NOMO-1 treated with dmso at 0.1 percent for 144 hours (cell line): ENCODE data around the gene ZFP62.

ENCODE experiments used
- DNase-seq: peaks from one replicate; lab custom pipeline; 2025; ENCODE audit not compliant: unreplicated experiment; lab: John Stamatoyannopoulos, UW

ZFP62 gene

GRCh38 chr5:180869587-180869986 is 8.5 kb upstream of the ZFP62 start:
- DNase-seq = no peak

- peak; percentile 28 for DNase-seq
These were observed 7.9 kb upstream of the ZFP62 start for GRCh38 chr5:180868960-180869359.

- DNase-seq = no peak
These were observed 5.9 kb upstream of the ZFP62 start for GRCh38 chr5:180866985-180867384.

GRCh38 chr5:180865981-180866695 is 5.1 kb upstream of the ZFP62 start:
- DNase-seq = no peak

DNA sequence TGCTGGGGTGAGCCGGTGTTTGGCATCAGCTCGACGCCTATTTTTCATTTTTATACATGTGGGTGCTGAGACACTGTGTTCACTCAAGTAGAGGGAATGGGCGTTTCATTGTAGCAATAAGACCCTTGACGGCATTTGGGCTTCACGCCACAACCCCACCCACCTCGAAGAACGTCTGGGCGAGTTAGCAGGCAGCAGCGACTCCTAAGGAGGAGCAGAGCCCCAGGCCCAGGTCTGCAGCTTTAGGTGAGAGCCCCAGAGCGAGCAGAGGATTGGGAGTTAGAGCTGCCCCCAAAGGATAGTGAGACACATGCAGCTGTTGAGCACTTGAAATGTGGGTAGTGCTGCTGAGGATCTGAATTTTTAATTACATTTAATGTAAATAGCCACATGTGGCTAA is 1.6 kb upstream of the ZFP62 start:
- no peak for DNase-seq

DNA sequence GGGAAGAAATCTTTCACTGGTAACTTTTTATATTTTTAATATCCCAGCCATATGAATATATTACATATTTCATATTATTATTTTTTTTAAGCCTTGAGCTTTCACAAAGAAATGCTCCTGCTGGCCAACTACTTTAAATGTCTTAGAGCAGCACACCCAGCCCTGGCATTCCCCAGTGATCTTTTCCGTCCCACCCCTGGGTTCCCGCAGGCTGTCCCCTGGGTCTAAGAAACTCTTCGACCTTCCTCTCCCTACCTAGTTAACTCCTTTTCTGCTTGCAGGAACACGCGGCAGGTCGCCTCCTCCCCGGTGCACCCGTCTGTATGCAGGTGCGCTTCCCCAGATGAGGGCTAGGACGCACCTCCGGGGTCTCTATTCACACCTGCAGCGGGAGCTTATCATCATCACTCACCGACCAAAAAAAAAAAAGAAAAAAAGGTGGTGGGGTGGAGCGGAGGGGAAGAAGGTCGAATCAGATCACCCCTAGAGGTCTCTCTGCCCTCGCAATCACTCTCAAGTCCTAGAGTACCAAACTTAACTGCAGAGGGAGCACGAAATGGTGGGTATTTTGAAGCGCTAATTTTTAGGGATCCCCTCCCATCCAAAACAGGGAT is 696 bp downstream of the ZFP62 start:
- peak; percentile 41 for DNase-seq

DNA sequence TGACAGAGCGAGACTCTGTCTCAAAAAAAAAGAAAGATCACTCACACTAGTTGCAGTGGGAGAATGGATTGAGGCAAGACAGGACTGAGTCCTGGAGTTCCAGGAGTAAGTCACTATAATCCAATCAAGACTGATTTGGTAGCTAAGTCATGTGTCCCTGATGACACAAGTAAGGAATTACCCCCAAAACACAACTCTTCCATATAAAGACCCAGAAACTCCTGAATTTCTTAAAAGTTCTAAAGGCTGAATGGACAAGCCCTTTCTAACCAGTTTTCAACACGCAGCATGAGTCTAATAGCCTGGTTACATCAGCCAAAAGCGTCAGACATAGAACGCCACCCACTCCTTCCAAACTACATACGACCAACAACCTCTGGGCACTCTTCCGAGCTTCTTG is 2.5 kb downstream of the ZFP62 start:
- DNase-seq = no peak

DNA sequence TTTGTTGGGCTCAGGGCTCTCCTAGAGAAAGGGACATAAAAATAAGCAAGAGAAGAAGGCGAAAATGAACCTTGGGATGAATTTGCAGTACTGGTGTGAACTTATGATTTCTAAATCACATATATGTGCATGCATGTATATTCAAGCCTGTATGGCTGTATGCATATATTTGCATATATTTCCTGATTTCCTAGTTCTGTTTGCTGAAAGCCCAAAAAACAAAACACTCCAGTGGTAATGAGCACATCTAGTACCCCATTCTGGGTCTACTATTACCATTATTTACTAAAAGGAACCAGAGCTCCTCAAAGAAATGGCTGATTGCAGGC is 7.3 kb downstream of the ZFP62 start:
- no peak for DNase-seq

DNA sequence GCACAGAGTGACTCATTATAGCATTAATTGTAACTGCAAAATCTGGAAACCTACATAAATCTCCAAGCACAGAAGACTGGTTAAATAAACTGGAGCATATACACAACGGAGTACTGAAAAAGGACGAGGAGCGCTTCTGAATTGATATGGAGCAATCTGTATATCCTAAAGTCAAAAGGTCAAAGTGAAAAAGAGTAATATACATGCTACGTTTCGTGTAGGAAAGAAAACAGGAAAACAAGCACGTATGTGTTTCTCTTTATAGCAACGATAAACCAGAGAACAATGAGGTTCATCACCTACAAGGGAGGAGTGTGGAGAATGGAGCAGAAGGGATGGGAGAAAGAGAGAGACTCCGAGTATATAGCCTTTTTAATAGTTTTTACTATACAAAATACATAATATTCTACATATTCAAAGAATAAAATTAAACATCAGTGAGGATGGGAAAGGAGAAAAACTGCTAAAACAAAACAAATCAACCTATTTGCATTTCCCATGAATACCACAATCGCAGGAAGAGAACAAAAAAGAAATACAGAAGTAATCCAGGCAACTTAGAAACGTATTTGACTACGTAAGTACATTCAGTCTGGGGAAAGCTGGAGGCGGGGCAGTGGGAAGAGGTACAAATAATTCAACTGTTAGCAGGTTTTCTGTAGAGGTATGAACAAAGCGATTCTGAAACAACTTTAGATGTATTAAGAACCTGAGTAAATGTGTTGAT is 7.8 kb downstream of the ZFP62 start:
- no peak for DNase-seq

GRCh38 chr5:180852495-180852894 is 8.6 kb downstream of the ZFP62 start:
- DNase-seq = no peak

GRCh38 chr5:180850434-180851078 is 10.5 kb downstream of the ZFP62 start:
- DNase-seq = no peak

- DNase-seq = no peak
These were observed 11.2 kb downstream of the ZFP62 start for GRCh38 chr5:180849827-180850226.

GRCh38 chr5:180848878-180849277 is 12.2 kb downstream of the ZFP62 start:
- DNase-seq = no peak

DNA sequence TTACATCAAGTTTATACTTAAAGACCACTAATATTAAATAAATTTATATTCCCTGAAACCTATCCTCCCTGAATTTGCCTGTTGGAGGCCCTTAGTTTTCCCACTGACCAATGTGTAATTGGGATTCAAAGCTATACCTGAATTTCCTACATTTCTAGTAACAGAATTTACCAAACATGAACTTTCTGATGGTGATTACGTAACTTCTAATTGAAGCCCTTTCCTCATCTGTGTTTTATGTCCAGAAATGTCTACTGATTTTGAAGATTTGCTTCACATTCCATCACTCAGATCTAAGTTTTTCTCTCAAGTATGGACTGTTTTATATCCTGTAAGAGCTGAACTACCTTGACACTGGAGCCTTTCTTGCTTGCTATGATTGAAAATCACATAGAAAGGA is 12.8 kb downstream of the ZFP62 start:
- no peak for DNase-seq

- no peak for DNase-seq
These were observed 14.1 kb downstream of the ZFP62 start for GRCh38 chr5:180847026-180847425.

DNA sequence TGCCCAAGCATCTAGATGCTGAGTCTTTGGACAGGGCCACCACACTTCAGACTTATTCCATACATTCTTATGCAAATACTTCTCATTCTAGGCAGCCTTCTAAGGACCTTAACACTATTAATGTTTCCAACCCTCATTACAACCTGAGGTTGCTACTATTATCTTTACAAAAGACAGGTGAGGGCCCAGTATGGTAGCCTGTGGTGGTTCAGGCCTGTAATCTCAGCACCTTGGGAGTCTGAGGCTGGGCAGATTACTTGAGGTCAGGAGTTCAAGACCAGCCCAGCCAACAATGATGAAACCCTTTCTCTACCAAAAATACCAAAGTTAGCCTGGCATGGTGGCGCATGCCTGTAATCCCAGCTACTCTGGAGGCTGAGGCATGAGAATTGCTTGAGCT is 16.2 kb downstream of the ZFP62 start:
- DNase-seq = no peak

GRCh38 chr5:180844432-180844831 is 16.6 kb downstream of the ZFP62 start:
- no peak for DNase-seq

DNA sequence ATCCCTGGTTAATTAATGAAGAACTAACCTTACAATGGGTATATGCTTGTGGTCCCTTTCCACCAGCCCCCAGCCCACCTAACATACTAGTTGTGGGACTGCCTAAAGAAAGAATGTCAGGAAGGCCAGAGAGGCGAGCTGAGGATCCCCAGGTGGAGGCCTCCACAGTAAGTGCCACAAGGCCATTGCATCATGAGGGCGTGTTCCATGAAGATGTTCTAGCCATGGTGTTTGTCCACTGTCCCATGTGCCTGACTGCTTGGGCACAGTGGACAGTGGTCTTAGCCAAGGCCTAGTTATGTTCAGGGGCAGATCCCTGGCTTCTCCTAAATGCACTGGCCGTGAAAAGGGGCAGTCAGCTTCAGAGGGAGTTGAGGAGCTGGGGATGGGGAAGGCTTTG is 21.1 kb downstream of the ZFP62 start:
- DNase-seq = no peak

DNA sequence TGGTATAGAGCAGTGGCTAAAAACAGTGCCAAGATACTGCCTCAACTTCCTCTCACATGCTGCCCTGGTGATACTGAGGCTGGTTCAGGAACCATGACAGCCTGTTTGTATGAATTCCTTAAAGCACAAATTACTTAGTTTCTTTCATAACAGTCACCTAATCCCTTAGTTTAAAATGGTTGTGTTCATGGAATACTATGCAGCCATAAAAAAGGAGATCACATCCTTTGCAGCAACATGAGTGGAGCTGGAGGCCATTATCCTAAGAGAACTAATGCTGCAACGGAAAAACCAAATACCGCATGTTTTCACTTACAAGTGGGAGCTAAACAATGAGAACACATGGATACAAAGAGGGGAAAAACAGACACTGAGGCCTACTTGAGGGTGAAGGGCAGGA is 21.8 kb downstream of the ZFP62 start:
- DNase-seq = no peak

- DNase-seq = no peak
These were observed 23.6 kb downstream of the ZFP62 start for GRCh38 chr5:180837478-180837877.

GRCh38 chr5:180832638-180833068 is 28.4 kb downstream of the ZFP62 start:
- DNase-seq = no peak
